HepG2 (cell line): ENCODE data around the gene OR10A2. TPM values are rescaled to one million over a fixed set of nuclear protein-coding genes. Genes with fewer than 3 reads are reported as not detected.

Source experiments
- ATAC-seq: fragments of 200-7000 bp; cut with Tn5 transposase; 3 replicates; pipeline ENCODE4 v1.9.1; 2020; ENCODE audit warnings: mild to moderate bottlenecking, moderate library complexity
- BruUV-seq: library from RNA; stranded (reverse); fragments of 400-500 nt; replicated peaks from 2 replicates; lab custom pipeline; 2021; lab: Mats Ljungman, UMichigan
- CTCF ChIA-PET: fragments of 300-600 bp; formaldehyde crosslinking; extraction: SDS; loops from one replicate; lab custom pipeline; 2021; ENCODE audit warnings: low total read pairs, inconsistent platforms, low intra/inter-chr PET ratio; lab: Yijun Ruan, JAX
- POLR2A ChIA-PET: fragments of 350-600 bp; sonication (Branson Sonifier 250); formaldehyde crosslinking; loops from one replicate; lab custom pipeline; 2020; ENCODE audit warnings: antibody characterized with exemption, inconsistent platforms; lab: Yijun Ruan, JAX
- DNase-seq: peaks from one replicate; pipeline ENCODE4 v3.0.0-alpha.2; 2015; ENCODE audit warnings: low spot score
- FAIRE-seq: peaks from 3 replicates; lab custom pipeline; 2011; peaks lifted over from hg19 to GRCh38; lab: Jason Lieb, UNC
- H2AFZ ChIP-seq: one replicate; pipeline ENCODE4 v1.6.1; 2011; ENCODE audit warnings: low read length, inconsistent platforms
- H3K27ac ChIP-seq: fragments of 300-600 bp; 3 replicates; pipeline ENCODE4 v1.8.0; 2011; ENCODE audit warnings: mixed run types, mild to moderate bottlenecking, mixed read lengths, low read length, inconsistent platforms; ENCODE audit not compliant: insufficient read depth; ENCODE audit errors: extremely low read length
- H3K27me3 ChIP-seq, 2 experiments: fragments of 200-600 bp in 1 of 2; 2 replicates in 1 of 2; 3 replicates in 1 of 2; pipeline versions ENCODE4 v1.6.0 to v1.8.0; 2011; ENCODE audit warnings: low read length in 2 of 2, mild to moderate bottlenecking in 2 of 2, moderate library complexity in 2 of 2, inconsistent platforms in 1 of 2; ENCODE audit not compliant: insufficient read depth in 2 of 2, control insufficient read depth in 1 of 2
- H3K36me3 ChIP-seq, 2 experiments: fragments of 200-600 bp in 1 of 2; replicated peaks in 1 of 2; 2 replicates in 1 of 2; 3 replicates in 1 of 2; pipeline versions ENCODE4 v1.5.1 to v1.8.0; 2011; ENCODE audit warnings: low read length in 2 of 2, inconsistent platforms in 1 of 2; ENCODE audit not compliant: insufficient read depth in 2 of 2, control insufficient read depth in 1 of 2
- H3K4me1 ChIP-seq: 2 replicates; pipeline ENCODE4 v1.5.1; 2012; ENCODE audit warnings: low read length, inconsistent platforms; ENCODE audit not compliant: insufficient read depth
- H3K4me2 ChIP-seq: 2 replicates; pipeline ENCODE4 v1.6.0; 2011; ENCODE audit warnings: low read depth, low read length, inconsistent platforms
- H3K4me3 ChIP-seq, 3 experiments: fragments of 200-600 bp in 1 of 3; sonication (generic), shearing (Covaris generic) in 1 of 3; replicated peaks in 1 of 3; 2 replicates each; pipeline ENCODE4 v1.5.1; 2011 to 2016; ENCODE audit warnings: low read length in 3 of 3, inconsistent platforms in 2 of 3, low read depth in 2 of 3, mild to moderate bottlenecking in 2 of 3, control low read depth in 1 of 3, mixed read lengths in 1 of 3; ENCODE audit not compliant: insufficient read depth in 1 of 3
- H3K79me2 ChIP-seq: one replicate; pipeline ENCODE4 v1.6.1; 2011; ENCODE audit warnings: low read length, inconsistent platforms; ENCODE audit not compliant: insufficient read depth
- H3K9ac ChIP-seq: 2 replicates; pipeline ENCODE4 v1.6.0; 2011; ENCODE audit warnings: mild to moderate bottlenecking, low read depth, low read length, inconsistent platforms; ENCODE audit not compliant: insufficient read depth
- H3K9me3 ChIP-seq: 2 replicates; pipeline ENCODE4 v1.5.1; 2012; ENCODE audit warnings: mild to moderate bottlenecking, low read length
- H4K20me1 ChIP-seq: 2 replicates; pipeline ENCODE4 v1.6.0; 2011; ENCODE audit warnings: inconsistent platforms, mild to moderate bottlenecking, low read length, moderate library complexity; ENCODE audit not compliant: insufficient read depth
- ASH2L ChIP-seq: fragments of 300-600, 200-600 bp; sonication (generic); IDR thresholded peaks from 2 replicates; pipeline ENCODE4 v1.7.0; 2017; ENCODE audit warnings: low read depth, mild to moderate bottlenecking, moderate library complexity, mixed read lengths, low read length; ENCODE audit not compliant: insufficient read length
- JUN ChIP-seq: sonication (generic); formaldehyde crosslinking; IDR thresholded peaks from 2 replicates; pipeline ENCODE4 v1.4.0; 2020; ENCODE audit warnings: mild to moderate bottlenecking, missing genetic modification reagents
- ZNF264 ChIP-seq: sonication (generic); formaldehyde crosslinking; IDR thresholded peaks from 2 replicates; pipeline ENCODE4 v1.4.0; 2020; ENCODE audit warnings: missing genetic modification reagents
- WGBS: methylation state at CpG from one replicate; pipeline ENCODE4 v1.1.6; 2017; ENCODE audit warnings: low lambda C conversion rate; 5-methylcytosine and 5-hydroxymethylcytosine counted together
- in situ Hi-C: cut with HindIII; loops from 2 replicates; pipeline ENCODE4 v1.10.0; 2017; ENCODE audit warnings: low pct_unique_long_range_greater_than_20kb; ENCODE audit not compliant: extremely low pct_ligation_motif_present
- intact Hi-C: fragments of 100-400 bp; cut with micrococcal nuclease; formaldehyde crosslinking; loops from one replicate; pipeline ENCODE4 v1.10.0; 2022; ENCODE audit not compliant: unreplicated experiment
- polyA plus RNA-seq, 8 experiments: library from polyadenylated mRNA; depleted of rRNA in 3 of 8; stranded (reverse) in 7 of 8; unstranded in 1 of 8; fragments of >200 nt; fragmentation: Illumina TruSeq in 4 of 8; extraction: Trizol in 4 of 8; gene quantifications; 2 replicates each; pipeline versions ENCODE4 v1.2.1 to v1.2.3, GENCODE V29; 2011 to 2016; ENCODE audit warnings: low read depth in 4 of 8, missing spikeins in 1 of 8, mixed read lengths in 1 of 8; ENCODE audit not compliant: insufficient read depth in 1 of 8
- total RNA-seq, 5 experiments: library from RNA; depleted of rRNA; stranded (reverse); fragments of >200 nt; fragmentation: Illumina TruSeq; extraction: Trizol; gene quantifications; 2 replicates each; pipeline ENCODE4 v1.2.3, GENCODE V29; 2016; ENCODE audit warnings: low read depth in 1 of 5
- TF ChIP-seq, protein P1 (sequence below): IDR thresholded peaks from 2 replicates; pipeline ENCODE4 v1.6.1; 2016; ENCODE audit warnings: low read depth, control low read depth
- TF ChIP-seq, protein P2 (sequence below): sonication (generic); formaldehyde crosslinking; IDR thresholded peaks from 2 replicates; pipeline ENCODE4 v1.4.0; 2020; ENCODE audit warnings: missing genetic modification reagents, borderline replicate concordance

The OR10A2 gene
- total and polyA plus RNA-seq, 2 of the 13 experiments (the other 11 are each of a cell fraction or from before 2014, with no cell fraction given): not detected

DNA sequence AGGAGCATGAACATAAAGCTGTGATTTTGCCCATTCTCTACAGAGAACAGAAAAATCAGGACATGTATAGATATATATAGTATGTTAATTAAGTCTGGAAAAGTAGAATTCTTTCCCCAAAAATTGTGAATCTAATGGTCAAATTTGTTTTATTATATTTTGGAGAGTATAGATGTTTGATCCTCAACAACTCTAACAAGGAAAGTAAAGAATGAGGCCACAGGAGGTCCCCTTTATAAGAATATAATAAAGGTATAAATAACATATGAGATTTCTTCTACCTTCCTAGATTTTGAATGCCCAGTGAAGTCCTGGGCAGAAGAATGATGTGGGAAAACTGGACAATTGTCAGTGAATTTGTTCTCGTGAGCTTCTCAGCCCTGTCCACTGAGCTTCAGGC, 13.5 kb downstream of the OR10A2 start, which contains the start of gene OR10A4:
OR10A4 (plus strand) TSS at position 301 of the 400 bp plus-strand sequence; CDS start at position 324, 23 bp downstream.
- FAIRE-seq (no peak), DNase-seq (no peak), ATAC-seq (no peak)
- no peaks in the 10 kb centered on the region for H3K27me3 ChIP-seq
- POLR2A ChIA-PET: no interaction called here
- TF ChIP-seq, protein P1, sequence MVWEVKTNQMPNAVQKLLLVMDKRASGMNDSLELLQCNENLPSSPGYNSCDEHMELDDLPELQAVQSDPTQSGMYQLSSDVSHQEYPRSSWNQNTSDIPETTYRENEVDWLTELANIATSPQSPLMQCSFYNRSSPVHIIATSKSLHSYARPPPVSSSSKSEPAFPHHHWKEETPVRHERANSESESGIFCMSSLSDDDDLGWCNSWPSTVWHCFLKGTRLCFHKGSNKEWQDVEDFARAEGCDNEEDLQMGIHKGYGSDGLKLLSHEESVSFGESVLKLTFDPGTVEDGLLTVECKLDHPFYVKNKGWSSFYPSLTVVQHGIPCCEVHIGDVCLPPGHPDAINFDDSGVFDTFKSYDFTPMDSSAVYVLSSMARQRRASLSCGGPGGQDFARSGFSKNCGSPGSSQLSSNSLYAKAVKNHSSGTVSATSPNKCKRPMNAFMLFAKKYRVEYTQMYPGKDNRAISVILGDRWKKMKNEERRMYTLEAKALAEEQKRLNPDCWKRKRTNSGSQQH (CRISPR knock-in tag): no peak
- no peak for TF ChIP-seq JUN (CRISPR knock-in tag)
- TF ChIP-seq, protein P2, sequence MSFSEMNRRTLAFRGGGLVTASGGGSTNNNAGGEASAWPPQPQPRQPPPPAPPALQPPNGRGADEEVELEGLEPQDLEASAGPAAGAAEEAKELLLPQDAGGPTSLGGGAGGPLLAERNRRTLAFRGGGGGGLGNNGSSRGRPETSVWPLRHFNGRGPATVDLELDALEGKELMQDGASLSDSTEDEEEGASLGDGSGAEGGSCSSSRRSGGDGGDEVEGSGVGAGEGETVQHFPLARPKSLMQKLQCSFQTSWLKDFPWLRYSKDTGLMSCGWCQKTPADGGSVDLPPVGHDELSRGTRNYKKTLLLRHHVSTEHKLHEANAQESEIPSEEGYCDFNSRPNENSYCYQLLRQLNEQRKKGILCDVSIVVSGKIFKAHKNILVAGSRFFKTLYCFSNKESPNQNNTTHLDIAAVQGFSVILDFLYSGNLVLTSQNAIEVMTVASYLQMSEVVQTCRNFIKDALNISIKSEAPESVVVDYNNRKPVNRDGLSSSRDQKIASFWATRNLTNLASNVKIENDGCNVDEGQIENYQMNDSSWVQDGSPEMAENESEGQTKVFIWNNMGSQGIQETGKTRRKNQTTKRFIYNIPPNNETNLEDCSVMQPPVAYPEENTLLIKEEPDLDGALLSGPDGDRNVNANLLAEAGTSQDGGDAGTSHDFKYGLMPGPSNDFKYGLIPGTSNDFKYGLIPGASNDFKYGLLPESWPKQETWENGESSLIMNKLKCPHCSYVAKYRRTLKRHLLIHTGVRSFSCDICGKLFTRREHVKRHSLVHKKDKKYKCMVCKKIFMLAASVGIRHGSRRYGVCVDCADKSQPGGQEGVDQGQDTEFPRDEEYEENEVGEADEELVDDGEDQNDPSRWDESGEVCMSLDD (CRISPR knock-in tag): no peak
- no peak for TF ChIP-seq ZNF264 (CRISPR knock-in tag)
- no peak for TF ChIP-seq ASH2L
- H3K4me1 ChIP-seq: no peaks in the 10 kb centered on the region
- H3K79me2 ChIP-seq: no peaks in the 10 kb centered on the region
- in situ Hi-C loops: no loop called here
- 0% methylated on average over 1 of the region's 1 CpG for WGBS
- H3K36me3 ChIP-seq: no peaks in the 10 kb centered on the region
- H3K9ac ChIP-seq: no peak within 1 kb of the TSS
- no peaks in the 10 kb centered on the region for H4K20me1 ChIP-seq
- H3K4me3 ChIP-seq: no peak within 1 kb of the TSS
- H3K9me3 ChIP-seq: no peaks in the 10 kb centered on the region
- intact Hi-C loops: no loop called here
- H3K4me2 ChIP-seq: no peak within 1 kb of the TSS
- BruUV-seq: no TSS peak
- H3K27ac ChIP-seq: no peak within 1 kb of the TSS
- CTCF ChIA-PET: no interaction called here
- H2AFZ ChIP-seq: no peak within 1 kb of the TSS
